ENCODE results near the gene C10orf120. TPM values are rescaled to one million over a fixed set of nuclear protein-coding genes. Genes with fewer than 3 reads are reported as not detected.

C10orf120 gene
- total RNA-seq, 2 donors from 2014 or later = not detected

- peaks cover 85% of the 10 kb centered on the region for H3K27me3 Mint-ChIP-seq (ENCODE audit: insufficient read depth)
- Histone ChIP-seq H3K4me1 (ENCODE audit: control insufficient read depth, insufficient read depth, low read length) (no peaks in the 10 kb centered on the region), H3K4me3 (ENCODE audit: low read length) (no peak overlapping the region), H3K9me3 (ENCODE audit: control insufficient read depth, low read length) (peaks cover 26% of the 10 kb centered on the region), H3K9ac (ENCODE audit: extremely low read depth, low read length, poor library complexity, severe bottlenecking) (no peak overlapping the region), H3K27me3 (ENCODE audit: control insufficient read depth, insufficient read depth, low read length, poor library complexity, severe bottlenecking) (peaks cover 65% of the 10 kb centered on the region), H3K36me3 (ENCODE audit: control insufficient read depth, insufficient read depth, low read length) (no peaks in the 10 kb centered on the region), H3K27ac (ENCODE audit: low read depth, low read length) (no peak overlapping the region)
- H3K9me3 Mint-ChIP-seq = peaks cover 22% of the 10 kb centered on the region
- H3K4me3 Mint-ChIP-seq = no peak overlapping the region
- peaks cover 2% of the 10 kb centered on the region for H3K4me1 Mint-ChIP-seq
- WGBS, 2 experiments (ENCODE audit: insufficient coverage in 1 of 2, insufficient read length in 1 of 2) = 91% methylated on average over 4 of the region's 6 CpGs; no CpG with 5 or more reads in 1 of the 2 experiments
- TF ChIP-seq CTCF (conservative IDR thresholded peaks at IDR 0.05) = no peak
- no peaks in the 10 kb centered on the region for H3K36me3 Mint-ChIP-seq (ENCODE audit: low read depth)
- DNase-seq = no peak
- no peak overlapping the region for H3K27ac Mint-ChIP-seq
Observed at GRCh38 chr10:122689146-122689820, 10.4 kb downstream of the C10orf120 start.

GRCh38 chr10:122688293-122688989 is 11.2 kb downstream of the C10orf120 start:
- no peak overlapping the region for H3K27ac Mint-ChIP-seq
- peaks cover 85% of the 10 kb centered on the region for H3K27me3 Mint-ChIP-seq (ENCODE audit: insufficient read depth)
- TF ChIP-seq CTCF (conservative IDR thresholded peaks at IDR 0.05) = peak; percentile 47
- Histone ChIP-seq H3K4me1 (ENCODE audit: control insufficient read depth, insufficient read depth, low read length) (peaks cover 8% of the 10 kb centered on the region), H3K9ac (ENCODE audit: extremely low read depth, low read length, poor library complexity, severe bottlenecking) (no peak overlapping the region), H3K27me3 (ENCODE audit: control insufficient read depth, insufficient read depth, low read length, poor library complexity, severe bottlenecking) (peaks cover 61% of the 10 kb centered on the region), H3K9me3 (ENCODE audit: control insufficient read depth, low read length) (peaks cover 26% of the 10 kb centered on the region), H3K27ac (ENCODE audit: low read depth, low read length) (no peak overlapping the region), H3K4me3 (ENCODE audit: low read length) (no peak overlapping the region), H3K36me3 (ENCODE audit: control insufficient read depth, insufficient read depth, low read length) (no peaks in the 10 kb centered on the region)
- no peak overlapping the region for H3K4me3 Mint-ChIP-seq
- peak; percentile 56 for DNase-seq
- no peaks in the 10 kb centered on the region for H3K36me3 Mint-ChIP-seq (ENCODE audit: low read depth)
- peaks cover 22% of the 10 kb centered on the region for H3K9me3 Mint-ChIP-seq
- WGBS, 2 experiments (ENCODE audit: insufficient coverage in 1 of 2, insufficient read length in 1 of 2) = 81 to 84% methylated on average over 5 to 6 of the region's 6 CpGs
- peaks cover 10% of the 10 kb centered on the region for H3K4me1 Mint-ChIP-seq

DNA sequence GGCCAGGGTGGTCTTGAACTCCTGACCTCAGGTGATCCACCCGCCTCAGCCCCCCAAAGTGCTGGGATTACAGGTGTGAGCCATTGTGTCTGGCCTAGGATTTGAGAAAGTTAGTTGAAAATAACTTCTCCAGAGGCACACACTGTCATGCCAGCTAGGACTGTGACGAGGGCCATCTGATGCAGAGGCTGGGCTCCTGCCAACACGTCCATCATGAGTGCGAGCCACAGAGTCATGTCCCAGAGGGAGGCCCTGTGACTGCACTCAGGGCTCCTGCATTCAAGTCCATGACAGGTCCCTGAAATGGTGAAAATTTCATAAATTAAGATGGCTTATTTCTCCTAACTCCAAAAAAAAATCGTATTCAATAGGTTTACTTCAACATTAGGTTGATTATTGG is 17.1 kb downstream of the C10orf120 start:
- no peak for TF ChIP-seq CTCF (conservative IDR thresholded peaks at IDR 0.05)
- no peak for DNase-seq
- Histone ChIP-seq H3K9ac (ENCODE audit: extremely low read depth, low read length, poor library complexity, severe bottlenecking) (no peak overlapping the region), H3K36me3 (ENCODE audit: control insufficient read depth, insufficient read depth, low read length) (no peaks in the 10 kb centered on the region), H3K4me3 (ENCODE audit: low read length) (no peak overlapping the region), H3K4me1 (ENCODE audit: control insufficient read depth, insufficient read depth, low read length) (peaks cover 15% of the 10 kb centered on the region), H3K9me3 (ENCODE audit: control insufficient read depth, low read length) (peaks cover 26% of the 10 kb centered on the region), H3K27ac (ENCODE audit: low read depth, low read length) (no peak overlapping the region), H3K27me3 (ENCODE audit: control insufficient read depth, insufficient read depth, low read length, poor library complexity, severe bottlenecking) (peaks cover 71% of the 10 kb centered on the region)
- no peak overlapping the region for H3K27ac Mint-ChIP-seq
- no peaks in the 10 kb centered on the region for H3K36me3 Mint-ChIP-seq (ENCODE audit: low read depth)
- peaks cover 80% of the 10 kb centered on the region for H3K27me3 Mint-ChIP-seq (ENCODE audit: insufficient read depth)
- H3K4me3 Mint-ChIP-seq = no peak overlapping the region
- peaks cover 18% of the 10 kb centered on the region for H3K4me1 Mint-ChIP-seq
- H3K9me3 Mint-ChIP-seq = peaks cover 33% of the 10 kb centered on the region
- WGBS, 2 experiments (ENCODE audit: insufficient coverage in 1 of 2, insufficient read length in 1 of 2) = 88 to 90% methylated on average over 3 to 5 of the region's 5 CpGs
